Suprapubic skin (tissue), 4 donors: ENCODE results near the gene DEPDC5.

Source experiments
- POLR2A ChIP-seq, 2 donors: fragments of 450-650 bp; IDR thresholded peaks; one replicate each; pipeline ENCODE4 v1.6.1; 2017; ENCODE audit warnings: antibody characterized with exemption in 2 of 2, mild to moderate bottlenecking in 2 of 2, moderate library complexity in 2 of 2
- POLR2AphosphoS5 ChIP-seq, 3 donors: sonication (generic); formaldehyde crosslinking; IDR thresholded peaks; one replicate each; pipeline ENCODE4 v1.6.1; 2017; ENCODE audit warnings: antibody characterized with exemption in 3 of 3

DNA sequence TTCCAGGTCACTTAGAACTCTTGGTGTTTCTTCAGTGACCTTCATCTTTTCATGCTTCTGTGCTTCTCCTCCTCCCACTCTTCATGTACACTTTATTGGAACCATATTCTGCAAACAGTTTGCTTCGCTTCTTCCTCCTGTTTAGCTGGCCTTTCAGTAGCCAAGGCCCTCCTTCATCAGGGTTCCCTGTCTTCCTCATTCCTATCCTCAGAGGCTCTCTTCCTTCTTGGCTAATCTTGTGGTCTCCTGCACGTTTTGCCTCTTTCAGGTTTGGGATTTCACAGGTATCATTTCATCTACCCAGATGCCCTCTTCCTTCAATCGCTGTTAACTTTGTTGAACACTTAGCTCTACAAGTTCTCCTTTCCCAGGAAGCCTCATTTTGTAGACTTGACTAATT is 66.8 kb downstream of the DEPDC5 start:
- TF ChIP-seq POLR2A (IDR thresholded peaks at IDR 0.05): no peak
- TF ChIP-seq POLR2AphosphoS5 (IDR thresholded peaks at IDR 0.05): no peak
